HEK293T (cell line): ENCODE measurements around the gene NPAS4.

Experiments
- ARNT ChIP-seq: fragments of 450-650 bp; IDR thresholded peaks from 2 replicates; pipeline ENCODE4 v1.6.1; 2017; ENCODE audit warnings: mild to moderate bottlenecking
- BHLHE40 ChIP-seq: fragments of 450-650 bp; IDR thresholded peaks from 2 replicates; pipeline ENCODE4 v1.6.1; 2016; ENCODE audit warnings: mild to moderate bottlenecking, moderate library complexity, borderline replicate concordance
- ELF4 ChIP-seq: fragments of 450-650 bp; IDR thresholded peaks from 2 replicates; pipeline ENCODE4 v1.6.1; 2017; ENCODE audit warnings: antibody characterized with exemption
- FOXA1 ChIP-seq: fragments of 450-650 bp; IDR thresholded peaks from 2 replicates; pipeline ENCODE4 v1.6.1; 2016; ENCODE audit warnings: mild to moderate bottlenecking
- FOXM1 ChIP-seq: fragments of 450-650 bp; IDR thresholded peaks from 2 replicates; pipeline ENCODE4 v1.6.1; 2017; ENCODE audit warnings: mild to moderate bottlenecking, borderline replicate concordance
- HDGF ChIP-seq: fragments of 450-650 bp; IDR thresholded peaks from 2 replicates; pipeline ENCODE4 v1.6.1; 2017; ENCODE audit warnings: antibody characterized with exemption, borderline replicate concordance
- LEF1 ChIP-seq: fragments of 450-650 bp; IDR thresholded peaks from 2 replicates; pipeline ENCODE4 v1.6.1; 2017; ENCODE audit warnings: mild to moderate bottlenecking, borderline replicate concordance
- NFRKB ChIP-seq: fragments of 450-650 bp; IDR thresholded peaks from 2 replicates; pipeline ENCODE4 v1.6.1; 2016; ENCODE audit warnings: mild to moderate bottlenecking, moderate library complexity
- PKNOX1 ChIP-seq: fragments of 450-650 bp; IDR thresholded peaks from 2 replicates; pipeline ENCODE4 v1.6.1; 2016
- SP1 ChIP-seq: fragments of 450-650 bp; IDR thresholded peaks from 2 replicates; pipeline ENCODE4 v1.6.1; 2017
- SUZ12 ChIP-seq: fragments of 450-650 bp; IDR thresholded peaks from 2 replicates; pipeline ENCODE4 v1.6.1; 2016; ENCODE audit warnings: mild to moderate bottlenecking
- TARDBP ChIP-seq: fragments of 450-650 bp; IDR thresholded peaks from 2 replicates; pipeline ENCODE4 v1.6.1; 2016

- TF ChIP-seq SP1 (no peak), HDGF (no peak), NFRKB (no peak), ARNT (no peak), SUZ12 (no peak), BHLHE40 (no peak), ELF4 (no peak), LEF1 (no peak), FOXA1 (no peak), FOXM1 (no peak), TARDBP (no peak), PKNOX1 (no peak)
Measured at GRCh38 chr11:66475349-66476172, 54.7 kb downstream of the NPAS4 start.
